WTC11 (cell line): Measurements from ENCODE around the gene C6orf118. TPM values are rescaled to one million over a fixed set of nuclear protein-coding genes. Genes with fewer than 3 reads are reported as not detected.

Experiments
- ATAC-seq: fragments of 200-7000 bp; cut with Tn5 transposase; 2 replicates; pipeline ENCODE4 v1.10.0; 2021; ENCODE audit warnings: mild to moderate bottlenecking, moderate library complexity
- CTCF ChIA-PET: fragments of 300-600 bp; sonication (Branson Sonifier 250); formaldehyde crosslinking; loops from one replicate; lab custom pipeline; 2021; ENCODE audit warnings: antibody characterized with exemption; lab: Charles Lee
- POLR2A ChIA-PET: fragments of 350-600 bp; sonication (Branson Sonifier 250); formaldehyde crosslinking; loops from one replicate; lab custom pipeline; 2021; ENCODE audit warnings: antibody characterized with exemption; lab: Charles Lee
- DNase-seq: peaks from one replicate; pipeline ENCODE4 v3.0.0; 2021; ENCODE audit warnings: low spot score
- H3K27ac Mint-ChIP-seq: 2 replicates; pipeline ENCODE4 v1.8.0; 2021; ENCODE audit warnings: mixed read lengths
- H3K27me3 Mint-ChIP-seq: 2 replicates; pipeline ENCODE4 v1.8.0; 2021; ENCODE audit warnings: low read depth, mild to moderate bottlenecking, moderate library complexity, mixed read lengths
- H3K36me3 Mint-ChIP-seq: 2 replicates; pipeline ENCODE4 v1.8.0; 2021; ENCODE audit warnings: mixed read lengths
- H3K4me1 Mint-ChIP-seq: 2 replicates; pipeline ENCODE4 v1.8.0; 2022; ENCODE audit warnings: mixed read lengths
- H3K4me3 Mint-ChIP-seq: 2 replicates; pipeline ENCODE4 v1.8.0; 2021; ENCODE audit warnings: mild to moderate bottlenecking, moderate library complexity, mixed read lengths
- H3K9me3 Mint-ChIP-seq: 2 replicates; pipeline ENCODE4 v1.8.0; 2021; ENCODE audit warnings: mixed read lengths
- IRF2 ChIP-seq: sonication (generic); formaldehyde crosslinking; IDR thresholded peaks from 2 replicates; pipeline ENCODE4 v1.8.0; 2022; ENCODE audit warnings: low read depth, missing genetic modification reagents, borderline replicate concordance
- JUN ChIP-seq: sonication (generic); formaldehyde crosslinking; IDR thresholded peaks from 2 replicates; pipeline ENCODE4 v1.8.0; 2023; ENCODE audit warnings: mild to moderate bottlenecking, missing genetic modification reagents
- OVOL2 ChIP-seq: fragments of 250-450 bp; sonication (Bioruptor Pico); IDR thresholded peaks from 2 replicates; pipeline ENCODE4 v1.9.0; 2021; ENCODE audit warnings: mild to moderate bottlenecking, borderline replicate concordance
- SP1 ChIP-seq: sonication (generic); formaldehyde crosslinking; conservative IDR thresholded peaks from 2 replicates; pipeline ENCODE4 v1.8.1; 2022; ENCODE audit warnings: missing genetic modification reagents
- ZNF121 ChIP-seq: sonication (generic); formaldehyde crosslinking; IDR thresholded peaks from 2 replicates; pipeline ENCODE4 v1.8.0; 2023; ENCODE audit warnings: missing genetic modification reagents
- total RNA-seq: library from RNA; stranded (reverse); gene quantifications from 3 replicates; pipeline ENCODE4 v1.2.3, GENCODE V29; 2021
- TF ChIP-seq, protein P1 (sequence below): sonication (generic); formaldehyde crosslinking; IDR thresholded peaks from 2 replicates; pipeline ENCODE4 v1.8.0; 2022; ENCODE audit warnings: mild to moderate bottlenecking, missing genetic modification reagents
- TF ChIP-seq, protein P2 (sequence below): sonication (generic); formaldehyde crosslinking; IDR thresholded peaks from 2 replicates; pipeline ENCODE4 v1.8.0; 2022; ENCODE audit warnings: mild to moderate bottlenecking, missing genetic modification reagents
- TF ChIP-seq, protein P3 (sequence below): fragments of 200-600 bp; IDR thresholded peaks from 2 replicates; pipeline ENCODE4 v1.8.0; 2022; ENCODE audit warnings: antibody characterized with exemption
- TF ChIP-seq, protein P4 (sequence below): sonication (generic); formaldehyde crosslinking; IDR thresholded peaks from 2 replicates; pipeline ENCODE4 v1.8.1; 2023; ENCODE audit warnings: mild to moderate bottlenecking, missing genetic modification reagents, moderate library complexity
- TF ChIP-seq, protein P5 (sequence below): fragments of 250-450 bp; sonication (Bioruptor Pico); IDR thresholded peaks from 2 replicates; pipeline ENCODE4 v1.9.0; 2021; ENCODE audit warnings: mild to moderate bottlenecking, borderline replicate concordance
- TF ChIP-seq, protein P6 (sequence below): fragments of 250-450 bp; sonication (Bioruptor Pico); IDR thresholded peaks from 2 replicates; pipeline ENCODE4 v1.8.0; 2021; ENCODE audit warnings: mild to moderate bottlenecking
- TF ChIP-seq, protein P7 (sequence below): sonication (generic); formaldehyde crosslinking; IDR thresholded peaks from 2 replicates; pipeline ENCODE4 v1.8.1; 2022; ENCODE audit warnings: missing genetic modification reagents, borderline replicate concordance
- TF ChIP-seq, protein P8 (sequence below): sonication (generic); formaldehyde crosslinking; IDR thresholded peaks from 2 replicates; pipeline ENCODE4 v1.8.1; 2022; ENCODE audit warnings: low read depth, mild to moderate bottlenecking, moderate library complexity, missing genetic modification reagents, borderline replicate concordance
- TF ChIP-seq, protein P9 (sequence below): sonication (generic); formaldehyde crosslinking; IDR thresholded peaks from 2 replicates; pipeline ENCODE4 v1.8.1; 2023; ENCODE audit warnings: mild to moderate bottlenecking, missing genetic modification reagents

C6orf118 gene
- total RNA-seq, 1 experiment from 2014 or later, result 0.22 TPM

DNA sequence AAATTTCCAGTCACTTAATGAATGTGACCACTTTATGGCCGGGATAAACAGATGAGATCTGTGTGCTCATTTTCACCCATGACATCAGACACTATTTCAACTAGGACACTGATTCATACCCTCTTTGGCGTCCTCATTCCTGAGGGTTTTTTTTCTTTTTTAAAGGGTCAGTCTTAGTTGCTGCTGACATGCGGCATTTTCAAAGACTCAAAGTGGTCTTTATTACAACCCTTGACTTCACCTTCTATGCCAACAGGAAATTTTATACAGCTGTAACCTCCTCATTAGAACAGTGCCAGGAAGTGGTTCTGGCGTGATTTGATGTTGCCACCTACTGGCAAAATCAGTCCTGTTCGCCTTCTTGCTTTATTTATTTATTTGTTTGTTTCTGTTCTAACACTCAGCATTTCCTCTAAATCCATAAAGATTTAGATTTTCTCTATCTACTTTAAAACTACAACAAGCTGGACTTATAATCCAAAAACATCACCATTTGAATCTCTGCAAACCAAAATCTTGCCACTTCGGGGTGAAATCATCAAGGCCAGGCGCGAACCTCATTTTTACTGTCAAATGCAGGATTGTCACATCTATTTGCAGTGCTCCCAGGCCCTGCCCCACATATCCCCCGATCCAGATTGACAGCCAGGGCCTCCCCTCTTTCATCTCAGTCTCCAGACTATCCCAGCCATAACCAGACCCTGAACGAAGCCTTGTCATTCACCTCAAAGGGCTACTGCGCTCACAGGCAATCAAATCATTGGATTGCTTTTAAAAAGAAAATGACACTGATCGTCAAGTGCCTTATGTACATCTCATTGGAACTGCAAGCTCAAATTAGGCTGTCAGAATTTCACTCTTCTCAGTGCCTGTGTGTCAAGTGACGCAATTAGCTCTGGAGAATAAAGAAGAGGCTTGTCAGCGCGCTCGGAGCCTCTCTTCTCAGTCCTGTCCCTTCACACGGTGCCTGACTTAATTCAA, 77.5 kb downstream of the C6orf118 start (continued):
- TF ChIP-seq, protein P1, sequence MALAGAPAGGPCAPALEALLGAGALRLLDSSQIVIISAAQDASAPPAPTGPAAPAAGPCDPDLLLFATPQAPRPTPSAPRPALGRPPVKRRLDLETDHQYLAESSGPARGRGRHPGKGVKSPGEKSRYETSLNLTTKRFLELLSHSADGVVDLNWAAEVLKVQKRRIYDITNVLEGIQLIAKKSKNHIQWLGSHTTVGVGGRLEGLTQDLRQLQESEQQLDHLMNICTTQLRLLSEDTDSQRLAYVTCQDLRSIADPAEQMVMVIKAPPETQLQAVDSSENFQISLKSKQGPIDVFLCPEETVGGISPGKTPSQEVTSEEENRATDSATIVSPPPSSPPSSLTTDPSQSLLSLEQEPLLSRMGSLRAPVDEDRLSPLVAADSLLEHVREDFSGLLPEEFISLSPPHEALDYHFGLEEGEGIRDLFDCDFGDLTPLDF (CRISPR knock-in tag), result no peak
- TF ChIP-seq JUN (CRISPR knock-in tag) (no peak), IRF2 (CRISPR knock-in tag) (no peak)
- TF ChIP-seq, protein P2, sequence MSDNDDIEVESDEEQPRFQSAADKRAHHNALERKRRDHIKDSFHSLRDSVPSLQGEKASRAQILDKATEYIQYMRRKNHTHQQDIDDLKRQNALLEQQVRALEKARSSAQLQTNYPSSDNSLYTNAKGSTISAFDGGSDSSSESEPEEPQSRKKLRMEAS (CRISPR knock-in tag), result no peak
- TF ChIP-seq, protein P3, sequence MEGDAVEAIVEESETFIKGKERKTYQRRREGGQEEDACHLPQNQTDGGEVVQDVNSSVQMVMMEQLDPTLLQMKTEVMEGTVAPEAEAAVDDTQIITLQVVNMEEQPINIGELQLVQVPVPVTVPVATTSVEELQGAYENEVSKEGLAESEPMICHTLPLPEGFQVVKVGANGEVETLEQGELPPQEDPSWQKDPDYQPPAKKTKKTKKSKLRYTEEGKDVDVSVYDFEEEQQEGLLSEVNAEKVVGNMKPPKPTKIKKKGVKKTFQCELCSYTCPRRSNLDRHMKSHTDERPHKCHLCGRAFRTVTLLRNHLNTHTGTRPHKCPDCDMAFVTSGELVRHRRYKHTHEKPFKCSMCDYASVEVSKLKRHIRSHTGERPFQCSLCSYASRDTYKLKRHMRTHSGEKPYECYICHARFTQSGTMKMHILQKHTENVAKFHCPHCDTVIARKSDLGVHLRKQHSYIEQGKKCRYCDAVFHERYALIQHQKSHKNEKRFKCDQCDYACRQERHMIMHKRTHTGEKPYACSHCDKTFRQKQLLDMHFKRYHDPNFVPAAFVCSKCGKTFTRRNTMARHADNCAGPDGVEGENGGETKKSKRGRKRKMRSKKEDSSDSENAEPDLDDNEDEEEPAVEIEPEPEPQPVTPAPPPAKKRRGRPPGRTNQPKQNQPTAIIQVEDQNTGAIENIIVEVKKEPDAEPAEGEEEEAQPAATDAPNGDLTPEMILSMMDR, result no peak
- TF ChIP-seq, protein P4, sequence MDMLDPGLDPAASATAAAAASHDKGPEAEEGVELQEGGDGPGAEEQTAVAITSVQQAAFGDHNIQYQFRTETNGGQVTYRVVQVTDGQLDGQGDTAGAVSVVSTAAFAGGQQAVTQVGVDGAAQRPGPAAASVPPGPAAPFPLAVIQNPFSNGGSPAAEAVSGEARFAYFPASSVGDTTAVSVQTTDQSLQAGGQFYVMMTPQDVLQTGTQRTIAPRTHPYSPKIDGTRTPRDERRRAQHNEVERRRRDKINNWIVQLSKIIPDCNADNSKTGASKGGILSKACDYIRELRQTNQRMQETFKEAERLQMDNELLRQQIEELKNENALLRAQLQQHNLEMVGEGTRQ (CRISPR knock-in tag), result no peak
- TF ChIP-seq, protein P5, sequence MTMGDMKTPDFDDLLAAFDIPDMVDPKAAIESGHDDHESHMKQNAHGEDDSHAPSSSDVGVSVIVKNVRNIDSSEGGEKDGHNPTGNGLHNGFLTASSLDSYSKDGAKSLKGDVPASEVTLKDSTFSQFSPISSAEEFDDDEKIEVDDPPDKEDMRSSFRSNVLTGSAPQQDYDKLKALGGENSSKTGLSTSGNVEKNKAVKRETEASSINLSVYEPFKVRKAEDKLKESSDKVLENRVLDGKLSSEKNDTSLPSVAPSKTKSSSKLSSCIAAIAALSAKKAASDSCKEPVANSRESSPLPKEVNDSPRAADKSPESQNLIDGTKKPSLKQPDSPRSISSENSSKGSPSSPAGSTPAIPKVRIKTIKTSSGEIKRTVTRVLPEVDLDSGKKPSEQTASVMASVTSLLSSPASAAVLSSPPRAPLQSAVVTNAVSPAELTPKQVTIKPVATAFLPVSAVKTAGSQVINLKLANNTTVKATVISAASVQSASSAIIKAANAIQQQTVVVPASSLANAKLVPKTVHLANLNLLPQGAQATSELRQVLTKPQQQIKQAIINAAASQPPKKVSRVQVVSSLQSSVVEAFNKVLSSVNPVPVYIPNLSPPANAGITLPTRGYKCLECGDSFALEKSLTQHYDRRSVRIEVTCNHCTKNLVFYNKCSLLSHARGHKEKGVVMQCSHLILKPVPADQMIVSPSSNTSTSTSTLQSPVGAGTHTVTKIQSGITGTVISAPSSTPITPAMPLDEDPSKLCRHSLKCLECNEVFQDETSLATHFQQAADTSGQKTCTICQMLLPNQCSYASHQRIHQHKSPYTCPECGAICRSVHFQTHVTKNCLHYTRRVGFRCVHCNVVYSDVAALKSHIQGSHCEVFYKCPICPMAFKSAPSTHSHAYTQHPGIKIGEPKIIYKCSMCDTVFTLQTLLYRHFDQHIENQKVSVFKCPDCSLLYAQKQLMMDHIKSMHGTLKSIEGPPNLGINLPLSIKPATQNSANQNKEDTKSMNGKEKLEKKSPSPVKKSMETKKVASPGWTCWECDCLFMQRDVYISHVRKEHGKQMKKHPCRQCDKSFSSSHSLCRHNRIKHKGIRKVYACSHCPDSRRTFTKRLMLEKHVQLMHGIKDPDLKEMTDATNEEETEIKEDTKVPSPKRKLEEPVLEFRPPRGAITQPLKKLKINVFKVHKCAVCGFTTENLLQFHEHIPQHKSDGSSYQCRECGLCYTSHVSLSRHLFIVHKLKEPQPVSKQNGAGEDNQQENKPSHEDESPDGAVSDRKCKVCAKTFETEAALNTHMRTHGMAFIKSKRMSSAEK, result no peak
- TF ChIP-seq, protein P6, sequence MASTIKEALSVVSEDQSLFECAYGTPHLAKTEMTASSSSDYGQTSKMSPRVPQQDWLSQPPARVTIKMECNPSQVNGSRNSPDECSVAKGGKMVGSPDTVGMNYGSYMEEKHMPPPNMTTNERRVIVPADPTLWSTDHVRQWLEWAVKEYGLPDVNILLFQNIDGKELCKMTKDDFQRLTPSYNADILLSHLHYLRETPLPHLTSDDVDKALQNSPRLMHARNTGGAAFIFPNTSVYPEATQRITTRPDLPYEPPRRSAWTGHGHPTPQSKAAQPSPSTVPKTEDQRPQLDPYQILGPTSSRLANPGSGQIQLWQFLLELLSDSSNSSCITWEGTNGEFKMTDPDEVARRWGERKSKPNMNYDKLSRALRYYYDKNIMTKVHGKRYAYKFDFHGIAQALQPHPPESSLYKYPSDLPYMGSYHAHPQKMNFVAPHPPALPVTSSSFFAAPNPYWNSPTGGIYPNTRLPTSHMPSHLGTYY, result no peak

DNA sequence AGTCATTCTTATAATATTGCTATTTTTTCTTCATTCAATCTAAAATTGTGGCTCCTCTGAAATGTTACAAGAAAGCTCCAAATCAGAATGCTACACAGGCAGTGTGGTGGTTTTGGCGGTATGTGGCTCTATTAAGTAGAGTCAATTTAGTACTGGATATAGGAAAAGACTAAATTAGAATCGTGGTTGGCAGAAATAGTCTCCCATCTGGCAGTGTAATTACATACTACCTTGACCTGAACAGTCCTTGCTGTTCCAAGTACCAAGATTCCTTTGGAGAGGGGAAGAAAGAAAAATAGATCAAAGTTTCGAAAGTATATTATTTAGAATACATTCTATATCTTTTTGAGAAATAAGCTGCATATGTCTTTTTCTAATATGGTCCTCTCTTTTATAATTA, 78.2 kb downstream of the C6orf118 start:
- CTCF ChIA-PET, result interaction anchor here (0.8 to 2.1 kb wide), 8 partner anchors 11 to 303 kb away, joined by 3 to 6 read pairs (median 3); no protein-coding TSS in a partner anchor
- DNase-seq (no peak), ATAC-seq (no peak)
- peaks cover 30% of the 10 kb centered on the region for H3K9me3 Mint-ChIP-seq
- no peak overlapping the region for H3K27ac Mint-ChIP-seq
- peaks cover 16% of the 10 kb centered on the region for H3K36me3 Mint-ChIP-seq
- no peak overlapping the region for H3K4me3 Mint-ChIP-seq
- H3K4me1 Mint-ChIP-seq, result no peaks in the 10 kb centered on the region
- peaks cover 3% of the 10 kb centered on the region; the same call in 1 of the 2 replicates for H3K27me3 Mint-ChIP-seq
- POLR2A ChIA-PET, result no interaction called here
- TF ChIP-seq, protein P7, sequence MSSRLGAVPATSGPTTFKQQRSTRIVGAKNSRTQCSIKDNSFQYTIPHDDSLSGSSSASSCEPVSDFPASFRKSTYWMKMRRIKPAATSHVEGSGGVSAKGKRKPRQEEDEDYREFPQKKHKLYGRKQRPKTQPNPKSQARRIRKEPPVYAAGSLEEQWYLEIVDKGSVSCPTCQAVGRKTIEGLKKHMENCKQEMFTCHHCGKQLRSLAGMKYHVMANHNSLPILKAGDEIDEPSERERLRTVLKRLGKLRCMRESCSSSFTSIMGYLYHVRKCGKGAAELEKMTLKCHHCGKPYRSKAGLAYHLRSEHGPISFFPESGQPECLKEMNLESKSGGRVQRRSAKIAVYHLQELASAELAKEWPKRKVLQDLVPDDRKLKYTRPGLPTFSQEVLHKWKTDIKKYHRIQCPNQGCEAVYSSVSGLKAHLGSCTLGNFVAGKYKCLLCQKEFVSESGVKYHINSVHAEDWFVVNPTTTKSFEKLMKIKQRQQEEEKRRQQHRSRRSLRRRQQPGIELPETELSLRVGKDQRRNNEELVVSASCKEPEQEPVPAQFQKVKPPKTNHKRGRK (CRISPR knock-in tag), result no peak
- TF ChIP-seq SP1 (CRISPR knock-in tag) (no peak), ZNF121 (CRISPR knock-in tag) (no peak), OVOL2 (CRISPR knock-in tag) (no peak)
- TF ChIP-seq, protein P8, sequence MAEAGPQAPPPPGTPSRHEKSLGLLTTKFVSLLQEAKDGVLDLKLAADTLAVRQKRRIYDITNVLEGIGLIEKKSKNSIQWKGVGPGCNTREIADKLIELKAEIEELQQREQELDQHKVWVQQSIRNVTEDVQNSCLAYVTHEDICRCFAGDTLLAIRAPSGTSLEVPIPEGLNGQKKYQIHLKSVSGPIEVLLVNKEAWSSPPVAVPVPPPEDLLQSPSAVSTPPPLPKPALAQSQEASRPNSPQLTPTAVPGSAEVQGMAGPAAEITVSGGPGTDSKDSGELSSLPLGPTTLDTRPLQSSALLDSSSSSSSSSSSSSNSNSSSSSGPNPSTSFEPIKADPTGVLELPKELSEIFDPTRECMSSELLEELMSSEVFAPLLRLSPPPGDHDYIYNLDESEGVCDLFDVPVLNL (CRISPR knock-in tag), result no peak
- TF ChIP-seq, protein P5, result no peak
- TF ChIP-seq, protein P9, sequence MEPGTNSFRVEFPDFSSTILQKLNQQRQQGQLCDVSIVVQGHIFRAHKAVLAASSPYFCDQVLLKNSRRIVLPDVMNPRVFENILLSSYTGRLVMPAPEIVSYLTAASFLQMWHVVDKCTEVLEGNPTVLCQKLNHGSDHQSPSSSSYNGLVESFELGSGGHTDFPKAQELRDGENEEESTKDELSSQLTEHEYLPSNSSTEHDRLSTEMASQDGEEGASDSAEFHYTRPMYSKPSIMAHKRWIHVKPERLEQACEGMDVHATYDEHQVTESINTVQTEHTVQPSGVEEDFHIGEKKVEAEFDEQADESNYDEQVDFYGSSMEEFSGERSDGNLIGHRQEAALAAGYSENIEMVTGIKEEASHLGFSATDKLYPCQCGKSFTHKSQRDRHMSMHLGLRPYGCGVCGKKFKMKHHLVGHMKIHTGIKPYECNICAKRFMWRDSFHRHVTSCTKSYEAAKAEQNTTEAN (CRISPR knock-in tag), result no peak
